K562 (cell line): ENCODE results near the gene EMILIN1.

Experiments
- ADNP ChIP-seq: fragments of 200-800 bp; sonication (Bioruptor generic); IDR thresholded peaks from 2 replicates; pipeline ENCODE4 v1.6.1; 2016; ENCODE audit warnings: missing genetic modification characterization, missing compliant biosample characterization
- DPF2 ChIP-seq: fragments of 450-650 bp; IDR thresholded peaks from 2 replicates; pipeline ENCODE4 v1.6.1; 2016
- HDAC1 ChIP-seq, 2 experiments: fragments of 450-650 bp; IDR thresholded peaks; 2 replicates each; pipeline ENCODE4 v1.6.1; 2016 to 2017; ENCODE audit warnings: inconsistent platforms in 1 of 2, mild to moderate bottlenecking in 1 of 2, moderate library complexity in 1 of 2
- POLR2A ChIP-seq: fragments of 450-650 bp; conservative IDR thresholded peaks from 2 replicates; pipeline ENCODE4 v1.6.1; 2016
- RAD21 ChIP-seq, 2 experiments: fragments of 250-450 bp in 1 of 2; fragments of 450-650 bp in 1 of 2; sonication (Bioruptor Pico) in 1 of 2; formaldehyde crosslinking in 1 of 2; IDR thresholded peaks in 1 of 2; conservative IDR thresholded peaks in 1 of 2; 2 replicates each; pipeline versions ENCODE4 v1.4.0 to v1.8.0; 2020 to 2022; ENCODE audit warnings: mild to moderate bottlenecking in 2 of 2, moderate library complexity in 1 of 2
- SAFB2 ChIP-seq: fragments of 200-400 bp; formaldehyde crosslinking; IDR thresholded peaks from 2 replicates; pipeline ENCODE4 v1.6.1; 2018; ENCODE audit warnings: borderline replicate concordance, low read length, low read depth, moderate library complexity; ENCODE audit not compliant: severe bottlenecking
- SIN3A ChIP-seq, 2 experiments: fragments of 150-350 bp in 1 of 2; IDR thresholded peaks; 2 replicates each; pipeline ENCODE4 v1.6.1; 2011 to 2016; ENCODE audit warnings: borderline replicate concordance in 2 of 2, low read depth in 2 of 2, low read length in 2 of 2, mild to moderate bottlenecking in 2 of 2, moderate library complexity in 2 of 2; ENCODE audit not compliant: control insufficient read depth in 1 of 2
- SRSF3 ChIP-seq: fragments of 200-400 bp; formaldehyde crosslinking; IDR thresholded peaks from 2 replicates; pipeline ENCODE4 v1.6.1; 2016; ENCODE audit warnings: mild to moderate bottlenecking, low read length, moderate library complexity; ENCODE audit not compliant: insufficient read depth
- STAT6 ChIP-seq: sonication (generic); formaldehyde crosslinking; IDR thresholded peaks from 2 replicates; pipeline ENCODE4 v1.8.1; 2023; ENCODE audit warnings: mild to moderate bottlenecking, missing genetic modification reagents
- ZNF79 ChIP-seq: fragments of 250-450 bp; sonication (Bioruptor Pico); IDR thresholded peaks from 2 replicates; pipeline ENCODE4 v1.4.0; 2020; ENCODE audit warnings: low read depth, mild to moderate bottlenecking, moderate library complexity
- TF ChIP-seq, protein P1 (sequence below): sonication (generic); formaldehyde crosslinking; IDR thresholded peaks from 2 replicates; pipeline ENCODE4 v1.8.1; 2023; ENCODE audit warnings: mild to moderate bottlenecking, missing genetic modification reagents
- TF ChIP-seq, protein P2 (sequence below): fragments of 250-450 bp; sonication (Bioruptor Pico); IDR thresholded peaks from 2 replicates; pipeline ENCODE4 v1.4.0; 2020
- TF ChIP-seq, protein P3 (sequence below): fragments of 450-650 bp; formaldehyde crosslinking; IDR thresholded peaks from 2 replicates; pipeline ENCODE4 v1.4.0; 2022; ENCODE audit warnings: missing genetic modification characterization
- TF ChIP-seq, protein P4 (sequence below), 2 experiments: fragments of 450-650 bp; formaldehyde crosslinking in 1 of 2; IDR thresholded peaks; 2 replicates each; pipeline versions ENCODE4 v1.4.0 to v1.6.1; 2014 to 2020; ENCODE audit warnings: mild to moderate bottlenecking in 2 of 2, borderline replicate concordance in 1 of 2, low read depth in 1 of 2

- TF ChIP-seq DPF2 (no peak), HDAC1 (IDR thresholded peaks at IDR 0.05) (no peak), RAD21 (CRISPR knock-in tag; conservative IDR thresholded peaks at IDR 0.05 in 1 of 2, IDR thresholded peaks at IDR 0.05 in 1 of 2) (no peak), ZNF79 (CRISPR knock-in tag) (no peak), SAFB2 (no peak), STAT6 (CRISPR knock-in tag) (no peak), POLR2A (no peak), SRSF3 (no peak), SIN3A (IDR thresholded peaks at IDR 0.05; ENCODE audit: borderline replicate concordance in 2 of 2, control insufficient read depth in 1 of 2, low read depth in 2 of 2, low read length in 2 of 2) (no peak), ADNP (tag) (no peak)
- TF ChIP-seq, protein P1, sequence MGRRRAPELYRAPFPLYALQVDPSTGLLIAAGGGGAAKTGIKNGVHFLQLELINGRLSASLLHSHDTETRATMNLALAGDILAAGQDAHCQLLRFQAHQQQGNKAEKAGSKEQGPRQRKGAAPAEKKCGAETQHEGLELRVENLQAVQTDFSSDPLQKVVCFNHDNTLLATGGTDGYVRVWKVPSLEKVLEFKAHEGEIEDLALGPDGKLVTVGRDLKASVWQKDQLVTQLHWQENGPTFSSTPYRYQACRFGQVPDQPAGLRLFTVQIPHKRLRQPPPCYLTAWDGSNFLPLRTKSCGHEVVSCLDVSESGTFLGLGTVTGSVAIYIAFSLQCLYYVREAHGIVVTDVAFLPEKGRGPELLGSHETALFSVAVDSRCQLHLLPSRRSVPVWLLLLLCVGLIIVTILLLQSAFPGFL: no peak
- TF ChIP-seq, protein P2, sequence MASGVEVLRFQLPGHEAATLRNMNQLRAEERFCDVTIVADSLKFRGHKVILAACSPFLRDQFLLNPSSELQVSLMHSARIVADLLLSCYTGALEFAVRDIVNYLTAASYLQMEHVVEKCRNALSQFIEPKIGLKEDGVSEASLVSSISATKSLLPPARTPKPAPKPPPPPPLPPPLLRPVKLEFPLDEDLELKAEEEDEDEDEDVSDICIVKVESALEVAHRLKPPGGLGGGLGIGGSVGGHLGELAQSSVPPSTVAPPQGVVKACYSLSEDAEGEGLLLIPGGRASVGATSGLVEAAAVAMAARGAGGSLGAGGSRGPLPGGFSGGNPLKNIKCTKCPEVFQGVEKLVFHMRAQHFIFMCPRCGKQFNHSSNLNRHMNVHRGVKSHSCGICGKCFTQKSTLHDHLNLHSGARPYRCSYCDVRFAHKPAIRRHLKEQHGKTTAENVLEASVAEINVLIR (CRISPR knock-in tag): no peak
- TF ChIP-seq, protein P3, sequence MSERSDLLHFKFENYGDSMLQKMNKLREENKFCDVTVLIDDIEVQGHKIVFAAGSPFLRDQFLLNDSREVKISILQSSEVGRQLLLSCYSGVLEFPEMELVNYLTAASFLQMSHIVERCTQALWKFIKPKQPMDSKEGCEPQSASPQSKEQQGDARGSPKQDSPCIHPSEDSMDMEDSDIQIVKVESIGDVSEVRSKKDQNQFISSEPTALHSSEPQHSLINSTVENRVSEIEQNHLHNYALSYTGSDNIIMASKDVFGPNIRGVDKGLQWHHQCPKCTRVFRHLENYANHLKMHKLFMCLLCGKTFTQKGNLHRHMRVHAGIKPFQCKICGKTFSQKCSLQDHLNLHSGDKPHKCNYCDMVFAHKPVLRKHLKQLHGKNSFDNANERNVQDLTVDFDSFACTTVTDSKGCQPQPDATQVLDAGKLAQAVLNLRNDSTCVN (CRISPR knock-in tag): no peak
- TF ChIP-seq, protein P4, sequence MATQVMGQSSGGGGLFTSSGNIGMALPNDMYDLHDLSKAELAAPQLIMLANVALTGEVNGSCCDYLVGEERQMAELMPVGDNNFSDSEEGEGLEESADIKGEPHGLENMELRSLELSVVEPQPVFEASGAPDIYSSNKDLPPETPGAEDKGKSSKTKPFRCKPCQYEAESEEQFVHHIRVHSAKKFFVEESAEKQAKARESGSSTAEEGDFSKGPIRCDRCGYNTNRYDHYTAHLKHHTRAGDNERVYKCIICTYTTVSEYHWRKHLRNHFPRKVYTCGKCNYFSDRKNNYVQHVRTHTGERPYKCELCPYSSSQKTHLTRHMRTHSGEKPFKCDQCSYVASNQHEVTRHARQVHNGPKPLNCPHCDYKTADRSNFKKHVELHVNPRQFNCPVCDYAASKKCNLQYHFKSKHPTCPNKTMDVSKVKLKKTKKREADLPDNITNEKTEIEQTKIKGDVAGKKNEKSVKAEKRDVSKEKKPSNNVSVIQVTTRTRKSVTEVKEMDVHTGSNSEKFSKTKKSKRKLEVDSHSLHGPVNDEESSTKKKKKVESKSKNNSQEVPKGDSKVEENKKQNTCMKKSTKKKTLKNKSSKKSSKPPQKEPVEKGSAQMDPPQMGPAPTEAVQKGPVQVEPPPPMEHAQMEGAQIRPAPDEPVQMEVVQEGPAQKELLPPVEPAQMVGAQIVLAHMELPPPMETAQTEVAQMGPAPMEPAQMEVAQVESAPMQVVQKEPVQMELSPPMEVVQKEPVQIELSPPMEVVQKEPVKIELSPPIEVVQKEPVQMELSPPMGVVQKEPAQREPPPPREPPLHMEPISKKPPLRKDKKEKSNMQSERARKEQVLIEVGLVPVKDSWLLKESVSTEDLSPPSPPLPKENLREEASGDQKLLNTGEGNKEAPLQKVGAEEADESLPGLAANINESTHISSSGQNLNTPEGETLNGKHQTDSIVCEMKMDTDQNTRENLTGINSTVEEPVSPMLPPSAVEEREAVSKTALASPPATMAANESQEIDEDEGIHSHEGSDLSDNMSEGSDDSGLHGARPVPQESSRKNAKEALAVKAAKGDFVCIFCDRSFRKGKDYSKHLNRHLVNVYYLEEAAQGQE (IDR thresholded peaks at IDR 0.05; ENCODE audit: borderline replicate concordance): no peak
- TF ChIP-seq, protein P4 (CRISPR knock-in tag; IDR thresholded peaks at IDR 0.05; ENCODE audit: low read depth): no peak
Observed at GRCh38 chr2:27095745-27096651, 17.6 kb downstream of the EMILIN1 start.
